Ureter (tissue), 1 donor: ENCODE measurements around the gene TCFL5. TPM values are rescaled to one million over a fixed set of nuclear protein-coding genes. Genes with fewer than 3 reads are reported as not detected.

ENCODE experiments used
- DNase-seq: peaks from one replicate; pipeline ENCODE4 v3.0.0-alpha.2; 2020; ENCODE audit warnings: low spot score
- total RNA-seq: library from RNA; stranded (reverse); gene quantifications from one replicate; pipeline ENCODE4 v1.2.4, GENCODE V29; 2023
- donor health status: DM: yes; HTN: yes; CAD: no.

The TCFL5 gene
- total RNA-seq, 1 donor from 2014 or later, result 11.8 TPM

- no peak for DNase-seq
Measured at GRCh38 chr20:62835931-62836861, 25.4 kb downstream of the TCFL5 start.

DNA sequence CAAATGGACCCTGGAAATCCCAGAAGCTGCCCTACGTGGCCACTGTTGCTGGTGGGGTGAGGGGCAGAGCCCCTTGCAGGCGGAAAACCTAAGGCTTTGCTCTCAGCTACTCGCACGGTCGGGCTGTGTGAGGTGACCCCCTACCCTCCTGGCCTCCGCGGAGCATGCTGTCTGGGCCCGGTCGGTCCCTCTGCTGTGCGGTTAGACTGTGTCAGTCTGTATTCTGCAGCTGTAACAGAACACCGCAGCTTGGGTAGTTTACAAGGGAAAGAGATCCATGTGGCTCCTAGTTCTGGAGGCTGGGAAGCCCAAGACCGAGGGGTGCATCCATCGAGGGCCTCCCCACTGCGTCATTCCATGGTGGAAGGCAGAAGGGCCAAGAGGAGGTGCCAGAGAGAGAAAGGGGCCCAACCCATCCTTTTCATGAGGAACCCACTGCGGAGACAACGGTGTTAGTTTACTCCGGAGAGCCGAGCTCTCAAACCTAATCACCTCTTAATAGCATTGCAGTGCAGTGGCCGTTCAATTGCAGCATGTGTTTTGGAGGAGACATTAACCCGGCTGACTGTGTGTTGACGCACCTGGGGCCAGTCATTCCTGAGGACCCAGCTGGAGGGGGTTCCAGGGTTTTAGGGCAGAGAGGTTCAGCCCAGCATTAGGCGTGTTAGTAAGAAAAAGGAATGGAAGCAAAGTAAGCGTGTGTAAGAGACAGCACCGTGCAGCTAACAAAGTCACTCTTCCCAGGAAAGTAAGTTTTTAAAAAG lies 26.5 kb downstream of the TCFL5 start:
- DNase-seq, result no peak

DNA sequence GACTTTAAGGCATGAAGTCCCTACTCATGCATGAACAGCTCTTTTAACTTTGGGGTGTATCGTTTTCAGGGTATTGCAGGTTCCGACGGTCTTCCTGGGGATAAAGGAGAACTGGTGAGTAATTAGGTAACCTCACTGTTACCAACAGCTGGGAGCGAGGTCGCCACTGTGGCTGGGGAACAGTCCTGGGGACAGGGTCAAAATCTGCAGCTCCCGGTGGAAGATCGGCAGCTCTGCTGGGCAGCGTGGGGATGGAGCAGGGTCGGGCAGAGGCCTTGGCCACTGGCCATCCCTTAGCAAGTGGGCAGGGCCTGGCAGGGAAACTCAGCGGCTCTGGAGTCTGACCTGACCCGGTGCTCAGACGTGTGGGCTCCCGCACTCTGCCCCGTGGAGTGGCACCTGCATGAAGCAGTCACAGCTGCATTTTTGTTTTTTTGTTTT lies 28.7 kb downstream of the TCFL5 start:
- no peak for DNase-seq

- DNase-seq, result no peak
Measured at GRCh38 chr20:62832212-62832922, 29.3 kb downstream of the TCFL5 start.

DNA sequence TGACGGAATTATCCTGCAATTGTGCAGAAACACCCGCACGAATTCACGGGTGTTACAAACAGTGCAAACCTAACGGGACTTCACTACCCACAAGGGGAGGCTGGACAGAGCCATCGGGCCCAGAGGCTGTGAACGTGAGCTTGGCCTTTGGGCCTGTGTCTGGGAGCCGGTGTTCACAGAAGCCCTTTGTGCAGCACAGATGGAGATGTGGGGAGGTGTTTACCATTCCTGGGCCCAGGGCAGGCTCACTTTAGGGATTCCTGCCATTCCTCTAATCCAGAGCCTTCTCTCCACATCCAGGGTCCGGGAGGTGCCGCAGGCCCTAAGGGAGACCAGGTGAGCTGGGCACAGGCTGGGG lies 29.8 kb downstream of the TCFL5 start:
- DNase-seq, result no peak

GRCh38 chr20:62831361-62831788 lies 30.2 kb downstream of the TCFL5 start:
- no peak for DNase-seq

GRCh38 chr20:62830821-62831220 lies 30.8 kb downstream of the TCFL5 start:
- DNase-seq, result no peak

DNA sequence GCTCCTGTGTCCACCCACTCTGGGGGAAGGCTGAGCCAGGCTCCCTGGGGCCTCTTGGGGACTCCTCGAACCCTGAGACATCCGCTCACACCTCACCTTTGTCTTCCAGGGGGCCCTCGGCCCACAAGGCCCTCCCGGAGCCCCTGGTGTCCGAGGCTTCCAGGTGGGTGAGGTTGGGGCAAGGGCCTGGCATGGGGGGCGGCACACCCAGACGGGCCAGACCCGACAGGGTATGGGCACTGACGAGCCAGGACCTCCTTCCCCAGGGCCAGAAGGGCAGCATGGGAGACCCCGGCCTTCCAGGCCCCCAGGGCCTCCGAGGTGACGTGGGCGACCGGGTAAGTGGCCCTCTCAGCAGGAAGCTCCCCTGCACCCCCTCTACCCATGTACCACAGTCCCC lies 31.4 kb downstream of the TCFL5 start:
- no peak for DNase-seq

- DNase-seq, result no peak
Measured at GRCh38 chr20:62829231-62830230, 32.1 kb downstream of the TCFL5 start.

DNA sequence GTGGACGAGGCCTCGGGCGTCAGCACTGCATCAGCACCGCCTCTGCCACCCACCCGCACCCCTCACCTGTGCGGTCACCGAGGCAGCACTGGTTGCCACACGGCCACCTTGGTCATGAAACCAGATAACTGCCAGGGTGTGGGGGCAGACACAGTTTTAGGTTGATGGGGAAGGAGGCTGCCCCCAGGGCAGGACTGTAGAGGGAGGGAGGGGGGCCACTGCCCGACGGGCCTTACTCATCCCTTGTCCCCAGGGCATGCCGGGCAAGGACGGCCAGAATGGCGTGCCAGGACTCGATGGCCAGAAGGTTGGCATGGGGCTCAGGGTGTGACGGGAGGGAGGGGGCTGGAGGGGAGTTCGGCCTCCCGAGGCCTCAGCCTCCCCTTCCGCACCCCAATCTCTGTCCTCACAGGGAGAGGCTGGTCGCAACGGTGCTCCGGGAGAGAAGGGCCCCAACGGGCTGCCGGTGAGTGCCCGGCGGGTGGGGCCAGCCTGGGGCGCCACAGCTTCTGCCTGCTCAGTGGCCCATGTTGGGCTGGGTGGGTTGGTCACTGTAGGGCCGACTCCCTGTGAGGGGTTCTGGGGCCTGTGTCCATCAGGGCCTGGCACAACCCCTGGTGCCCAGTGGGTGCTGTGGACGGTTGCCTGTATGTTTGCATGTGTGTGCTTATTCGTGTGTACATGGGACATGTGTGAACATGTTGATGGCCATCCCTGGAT lies 33.0 kb downstream of the TCFL5 start:
- DNase-seq, result no peak

GRCh38 chr20:62828051-62828450 lies 33.6 kb downstream of the TCFL5 start:
- no peak for DNase-seq

- no peak for DNase-seq
Measured at GRCh38 chr20:62827311-62828038, 34.1 kb downstream of the TCFL5 start.

DNA sequence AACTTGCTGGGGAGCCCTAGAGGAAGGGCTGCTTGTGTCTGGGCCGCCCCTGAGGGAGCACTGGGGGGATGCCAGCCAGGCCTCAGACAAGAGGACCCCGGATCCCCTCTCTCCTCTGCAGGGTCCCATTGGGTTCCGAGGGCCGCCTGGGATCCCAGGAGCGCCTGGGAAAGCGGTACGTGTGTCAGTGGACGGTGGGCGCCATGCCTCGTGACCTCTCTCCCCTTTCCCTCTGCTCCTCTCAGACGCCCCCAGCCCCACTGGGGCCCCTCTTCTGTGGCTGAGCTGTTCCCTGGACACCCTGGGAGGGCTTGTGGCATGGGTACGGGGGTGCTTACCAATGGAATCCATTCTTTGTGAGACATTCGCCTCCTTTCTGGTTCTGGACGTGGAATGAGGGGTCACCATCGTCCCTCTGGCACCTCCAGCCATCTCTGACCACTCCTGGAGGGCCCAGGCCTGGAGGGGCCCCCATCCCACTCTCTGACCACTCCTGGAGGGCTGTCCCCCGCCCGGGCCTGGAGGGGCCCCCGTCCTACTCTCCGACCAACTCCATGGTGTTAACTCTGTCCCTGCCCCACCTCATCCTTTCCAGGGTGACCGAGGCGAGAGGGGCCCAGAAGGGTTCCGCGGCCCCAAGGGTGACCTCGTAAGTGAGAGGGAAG lies 34.8 kb downstream of the TCFL5 start:
- no peak for DNase-seq

DNA sequence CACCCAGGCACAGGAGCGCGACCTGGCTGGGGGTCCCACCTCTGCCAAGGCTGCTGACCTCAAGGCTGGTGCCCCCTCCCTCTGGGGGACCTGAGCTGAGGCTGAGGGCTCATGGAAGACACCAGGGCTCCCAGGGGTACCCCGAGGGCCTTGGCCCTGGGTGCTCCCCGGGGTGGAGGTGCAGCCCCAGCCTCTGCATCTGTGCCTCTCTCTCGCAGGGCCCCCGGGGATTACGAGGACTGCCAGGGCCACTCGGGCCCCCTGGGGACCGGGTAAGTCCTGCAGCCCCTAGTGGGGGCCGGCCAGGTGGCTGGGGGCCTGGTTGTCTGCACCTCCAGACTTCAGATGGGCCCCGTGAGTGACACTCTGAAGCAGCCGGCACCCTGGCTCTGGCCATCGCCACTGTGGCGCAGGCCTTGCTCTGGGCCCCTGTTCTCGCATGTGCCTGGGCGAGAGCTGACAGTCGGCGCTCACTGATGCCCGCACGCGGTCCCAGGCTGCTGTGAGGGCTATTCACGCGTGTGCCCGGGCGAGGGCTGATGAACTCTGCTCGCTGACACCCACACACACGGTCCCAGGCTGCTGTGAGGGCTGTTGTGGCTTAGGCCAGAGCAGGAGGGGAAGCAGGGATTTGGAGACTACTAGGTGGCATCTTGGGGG lies 35.5 kb downstream of the TCFL5 start:
- no peak for DNase-seq

DNA sequence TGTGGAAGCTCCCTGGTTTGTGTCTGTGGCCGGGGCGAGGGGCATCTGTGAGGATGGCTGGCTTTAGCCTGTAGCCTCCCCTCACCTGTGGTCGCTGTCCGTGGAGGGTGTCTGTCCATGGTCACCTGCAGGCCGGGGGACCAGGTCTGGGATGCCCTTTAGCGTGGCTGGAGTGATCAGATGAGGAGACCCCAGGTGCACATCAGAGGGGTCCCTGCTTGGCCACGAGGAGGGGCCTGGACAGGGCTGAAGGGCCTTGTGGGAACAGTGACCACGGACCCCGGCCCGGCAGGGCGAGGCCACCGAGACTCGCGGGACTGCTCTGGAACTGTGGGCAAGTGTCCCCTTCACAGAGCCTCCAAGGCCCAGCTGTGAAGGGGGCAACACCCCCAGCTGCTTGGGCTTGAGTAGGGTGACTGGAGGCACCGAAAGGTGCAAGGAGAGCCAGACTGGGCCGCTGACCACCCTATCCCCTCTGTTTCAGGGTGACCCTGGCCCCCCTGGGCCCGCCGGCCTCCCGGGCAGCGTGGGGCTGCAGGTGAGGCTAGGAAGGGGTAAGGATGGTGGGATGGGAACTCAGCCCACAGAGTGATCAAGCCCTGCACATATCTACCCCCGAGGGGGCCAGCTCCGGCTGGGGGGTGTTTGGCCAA lies 36.2 kb downstream of the TCFL5 start:
- no peak for DNase-seq

- no peak for DNase-seq
Measured at GRCh38 chr20:62824476-62825332, 36.9 kb downstream of the TCFL5 start.
